Measurements from ENCODE around the gene RAD54L2.
"Not testable (repeated sequence)": the region's sequence is repeated elsewhere in the genome, so short reads cannot be mapped to it uniquely, and the experiment has no call there.

RAD54L2 gene

DNA sequence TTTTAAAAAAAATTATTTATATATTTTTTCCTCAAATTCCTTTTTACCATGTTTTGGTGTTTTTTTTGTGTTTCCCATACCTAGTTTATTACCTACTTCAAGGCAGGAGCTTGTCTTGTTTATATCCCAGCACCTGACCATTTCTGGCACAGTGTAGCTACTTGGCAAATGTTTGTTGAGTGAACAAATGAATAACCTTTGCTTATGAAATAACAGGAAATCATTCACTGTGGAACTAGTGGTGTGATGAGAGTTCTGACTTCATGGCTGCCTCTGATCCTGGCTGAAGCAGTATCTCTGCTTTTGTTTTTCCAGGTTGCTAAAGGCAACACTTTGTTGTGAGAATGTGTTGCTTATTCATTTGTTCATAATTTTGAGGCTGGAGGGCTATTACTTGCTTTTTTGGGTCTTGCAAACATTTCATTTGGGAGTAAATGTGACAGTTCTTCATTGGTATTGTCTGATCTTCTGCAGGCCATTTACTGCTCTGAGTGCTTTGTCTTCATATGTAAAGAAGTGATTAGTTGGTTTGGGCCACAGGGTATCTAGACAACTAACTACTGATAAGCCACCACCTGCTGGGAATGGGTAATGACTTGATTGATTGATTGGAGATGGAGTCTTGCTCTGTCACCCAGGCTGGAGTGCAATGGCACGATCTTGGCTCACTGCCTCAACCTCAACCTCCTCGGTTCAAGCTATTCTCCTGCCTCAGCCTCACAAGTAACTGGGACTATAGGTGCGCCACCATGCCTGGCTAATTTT lies 5.7 kb downstream of the RAD54L2 start:
- DNase-seq: no peak

- DNase-seq: no peak
Measured at GRCh38 chr3:51547274-51547673, 8.8 kb downstream of the RAD54L2 start.

DNA sequence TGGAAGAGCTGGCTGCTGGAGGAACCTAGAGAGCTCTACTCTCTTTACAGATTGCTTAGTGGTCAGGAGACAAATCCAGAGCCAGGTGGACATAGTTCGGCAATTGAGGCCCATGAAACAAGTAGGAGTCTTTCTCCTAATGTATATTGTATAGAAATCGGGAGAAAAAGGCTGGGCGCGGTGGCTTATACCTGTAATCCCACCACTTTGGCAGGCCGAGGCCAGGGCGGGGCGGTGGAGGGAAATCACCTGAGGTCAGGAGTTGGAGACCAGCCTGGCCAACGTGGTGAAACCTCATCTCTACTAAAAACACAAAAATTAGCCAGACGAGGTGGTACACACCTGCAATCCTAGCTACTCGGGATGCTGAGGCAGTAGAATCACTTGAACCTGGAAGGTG lies 10.8 kb downstream of the RAD54L2 start:
- no peak for DNase-seq

DNA sequence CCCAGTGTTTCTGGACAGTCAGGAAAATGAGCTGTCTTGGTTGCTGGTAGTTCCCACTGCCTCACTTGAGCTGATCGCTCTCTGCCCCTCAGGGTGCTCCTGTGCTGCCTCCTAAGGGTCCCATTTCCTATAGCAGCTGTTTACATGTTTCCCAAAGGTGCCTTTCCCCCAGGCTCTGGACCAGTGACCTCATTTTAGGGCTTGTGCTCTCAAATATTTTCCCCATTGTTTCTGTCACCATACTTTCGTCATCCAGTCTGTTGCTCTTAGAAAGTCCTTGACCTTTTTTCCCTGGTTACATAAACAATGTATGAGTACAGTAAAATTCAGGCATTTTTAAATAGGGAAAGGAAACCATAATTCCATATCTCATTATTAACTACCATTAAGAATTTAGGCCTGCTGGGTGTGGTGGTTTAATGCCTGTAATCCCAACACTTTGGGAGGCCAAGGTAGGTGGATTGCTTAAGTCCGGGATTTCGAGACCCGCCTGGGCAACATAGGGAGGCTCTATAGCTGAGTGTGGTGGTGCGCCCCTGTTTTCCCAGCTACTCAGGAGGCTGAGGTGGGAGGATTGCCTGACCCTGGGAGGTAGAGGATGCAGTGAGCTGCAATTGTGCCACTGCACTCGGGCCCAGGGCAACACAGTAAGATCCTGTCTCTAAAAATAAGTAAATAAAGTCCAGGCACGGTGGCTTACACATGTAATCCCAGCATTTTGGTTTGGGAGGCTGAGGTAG lies 11.7 kb downstream of the RAD54L2 start:
- no peak for DNase-seq

DNA sequence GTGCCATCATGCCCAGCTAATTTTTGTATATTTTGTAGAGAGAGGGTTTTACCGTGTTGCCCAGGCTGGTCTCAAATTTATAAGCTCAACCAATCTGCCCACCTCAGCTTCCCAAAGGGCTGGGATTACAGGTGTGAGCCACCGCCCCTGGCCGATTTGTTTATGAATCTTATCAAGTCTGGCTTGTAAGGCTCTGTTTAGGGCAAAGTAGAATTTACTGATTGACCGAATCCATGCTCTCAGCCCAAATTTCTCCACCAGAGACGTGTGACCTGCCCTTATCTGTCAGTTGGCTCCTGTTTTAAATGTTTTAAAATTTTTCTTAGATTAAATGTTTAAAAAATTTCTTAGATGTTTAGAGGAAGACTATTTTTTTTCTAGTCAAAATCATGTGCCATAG lies 19.5 kb downstream of the RAD54L2 start:
- DNase-seq: no peak

GRCh38 chr3:51559411-51559888 lies 20.9 kb downstream of the RAD54L2 start:
- DNase-seq: peak in 1 of 2 experiments; percentile 31

- DNase-seq: no peak
Measured at GRCh38 chr3:51559961-51560360, 21.4 kb downstream of the RAD54L2 start.

DNA sequence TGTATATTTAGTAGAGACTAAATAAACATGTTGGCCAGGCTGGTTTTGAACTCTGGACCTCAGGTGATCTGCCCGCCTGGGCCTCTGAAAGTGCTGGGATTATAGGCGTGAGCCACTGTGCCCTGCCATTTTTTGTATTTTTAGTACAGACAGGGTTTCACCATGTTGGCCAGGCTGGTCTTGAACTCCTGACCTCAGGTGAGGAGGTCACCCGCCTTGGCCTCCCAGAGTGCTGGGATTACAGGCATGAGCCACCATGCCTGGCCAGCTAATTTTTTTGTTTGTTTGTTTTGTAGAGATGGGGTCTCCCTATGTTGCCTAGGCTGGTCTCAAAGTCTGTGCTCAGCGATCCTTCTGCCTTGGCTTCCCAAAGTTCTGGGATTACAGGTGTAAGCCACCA lies 23.9 kb downstream of the RAD54L2 start:
- DNase-seq: not testable (repeated sequence)

DNA sequence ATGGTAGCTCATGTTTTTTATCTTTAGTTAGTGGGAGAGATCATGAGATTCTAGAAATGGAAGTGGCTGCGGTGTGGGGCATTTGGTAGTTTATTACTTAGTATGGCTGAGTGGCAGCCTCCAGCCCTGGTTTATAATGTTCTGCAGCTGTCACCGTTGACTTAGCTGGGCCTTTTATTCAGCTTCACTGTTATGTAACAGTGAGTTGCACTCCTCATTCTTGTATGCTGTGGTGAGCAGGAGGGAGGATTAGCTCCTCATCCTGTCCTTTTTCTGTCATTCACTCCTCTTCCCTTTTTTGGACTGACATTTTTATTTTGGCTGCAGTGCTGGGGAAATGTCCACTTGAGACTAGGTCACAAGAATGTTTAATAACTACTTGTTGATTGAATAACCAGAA lies 29.5 kb downstream of the RAD54L2 start:
- DNase-seq: peak in 1 of 2 experiments; percentile 54

GRCh38 chr3:51568996-51569395 lies 30.5 kb downstream of the RAD54L2 start:
- DNase-seq: no peak

DNA sequence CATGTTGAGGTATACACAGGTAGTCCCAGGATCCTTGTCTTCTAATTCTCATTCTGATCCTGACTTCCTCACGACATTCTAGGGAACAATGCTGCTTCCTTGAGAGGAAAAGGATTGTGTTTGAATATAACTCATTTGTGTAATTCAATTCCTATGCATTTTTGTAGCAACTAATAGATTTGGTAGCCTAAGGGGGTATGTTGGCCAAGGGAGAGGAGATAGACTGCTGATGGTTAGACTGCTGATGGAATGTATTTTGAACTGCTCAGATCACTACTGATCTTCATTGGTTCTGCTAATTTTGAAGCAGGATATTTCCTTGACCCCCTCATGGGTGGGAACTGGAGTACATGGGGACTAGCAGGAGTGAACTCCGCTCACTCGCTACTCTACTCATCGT lies 39.7 kb downstream of the RAD54L2 start:
- no peak for DNase-seq

DNA sequence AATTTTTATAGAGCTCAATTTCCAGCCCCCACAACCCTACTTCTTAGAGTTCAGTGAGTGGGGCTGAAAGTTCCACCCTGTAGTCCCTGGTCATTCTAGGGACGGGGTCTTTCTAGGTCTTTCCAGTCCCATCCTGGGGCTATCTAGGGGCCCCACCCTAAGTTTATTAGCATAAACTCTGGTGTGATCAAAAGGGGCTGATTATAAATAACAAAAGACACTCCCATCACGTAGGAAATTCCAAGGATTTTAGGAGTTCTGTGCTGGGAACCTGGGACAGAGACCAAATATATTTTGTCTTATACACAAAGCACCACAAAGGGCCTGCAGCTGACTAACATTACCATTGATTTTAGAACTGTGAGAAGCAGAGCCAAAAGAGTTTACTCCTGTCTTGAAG lies 41.9 kb downstream of the RAD54L2 start:
- no peak for DNase-seq

DNA sequence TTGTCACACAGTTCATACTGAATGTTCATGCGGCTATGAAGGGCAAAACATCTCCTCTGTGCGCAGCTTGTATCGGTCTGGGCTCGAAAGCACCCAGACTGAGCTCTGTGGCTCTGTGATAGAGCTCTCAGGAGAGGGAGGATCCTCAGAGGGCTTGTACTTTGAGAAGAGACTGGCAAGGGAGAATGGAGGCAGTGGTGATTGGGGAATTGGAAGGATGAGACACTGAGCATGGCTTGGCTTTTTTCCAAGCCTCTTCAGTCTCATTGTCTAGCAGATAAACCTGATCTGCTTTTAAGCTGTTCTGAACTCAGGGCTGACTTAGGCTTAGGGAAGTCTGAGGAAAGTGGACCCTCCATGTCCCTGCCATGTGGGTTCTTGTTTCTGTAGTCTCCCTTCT lies 43.0 kb downstream of the RAD54L2 start:
- DNase-seq: peak; percentile 41 to 81

GRCh38 chr3:51585197-51585596 lies 46.7 kb downstream of the RAD54L2 start:
- DNase-seq: no peak

- no peak for DNase-seq
Measured at GRCh38 chr3:51585871-51586270, 47.4 kb downstream of the RAD54L2 start.
